Stimulated activated CD8-positive, alpha-beta memory T cell treated with anti-CD3 and anti-CD28 coated beads, Interleukin-2, amount 100 ng/mL, for 1 hour (primary cell): ENCODE measurements around the gene FBXO39.
"Not testable (repeated sequence)": the region's sequence is repeated elsewhere in the genome, so short reads cannot be mapped to it uniquely, and the experiment has no call there.

Source experiments
- DNase-seq, 2 donors: peaks; one replicate each; pipeline ENCODE4 v3.0.0-alpha.2; 2020; ENCODE audit warnings: low read depth in 2 of 2

FBXO39 gene

DNA sequence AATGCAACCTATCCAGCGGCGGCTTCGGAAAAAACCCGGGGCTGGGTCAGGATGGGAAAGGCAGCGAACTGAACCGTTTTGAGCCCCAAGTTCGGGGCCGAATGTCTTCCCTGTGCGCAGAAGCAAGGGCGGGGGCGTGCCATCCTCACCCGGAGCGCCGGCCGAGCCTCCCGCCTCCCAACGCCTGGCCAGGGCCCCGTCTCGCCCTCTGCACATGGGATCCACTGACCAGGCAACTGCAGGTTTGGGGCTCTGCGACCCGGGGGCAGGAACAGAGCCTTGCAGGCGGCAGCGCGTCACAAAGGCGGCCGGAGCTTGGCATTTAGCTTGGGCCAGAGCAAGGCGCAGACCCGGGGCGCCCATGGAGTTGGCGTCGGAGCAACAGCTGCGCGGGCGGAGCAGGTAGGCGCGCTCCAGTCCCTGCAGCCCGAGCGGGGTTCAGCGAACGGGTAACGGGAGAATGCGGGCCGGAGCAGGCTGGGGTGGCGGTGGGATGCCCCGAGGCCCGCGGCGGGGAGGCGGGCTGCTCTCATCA, at the start of gene FBXO39:
FBXO39 (plus strand) TSS at position 345 of the 535 bp plus-strand sequence. CDS start 3,654 bp downstream, outside the sequence.
- peak in 1 of 2 donors; percentile 19 for DNase-seq

- no peak for DNase-seq
These were observed 46.5 kb upstream of the FBXO39 start for GRCh38 chr17:6729531-6729930.

DNA sequence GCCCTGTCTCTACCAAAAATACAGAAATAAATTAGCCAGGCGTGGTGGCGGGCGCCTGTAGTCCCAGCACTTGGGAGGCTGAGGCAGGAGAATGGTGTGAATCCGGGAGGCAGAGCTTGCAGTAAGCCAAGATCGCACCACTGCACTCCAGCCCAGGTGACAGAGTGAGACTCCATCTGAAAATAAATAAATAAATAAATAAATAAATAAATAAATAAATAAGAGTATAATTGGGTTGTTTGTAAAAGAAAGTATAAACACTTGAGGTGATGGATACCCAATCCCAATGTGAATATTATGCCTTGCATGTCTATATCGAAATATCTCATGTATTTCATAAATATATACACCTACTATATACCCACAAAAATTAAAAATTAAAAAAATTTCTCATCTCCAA, 29.4 kb upstream of the FBXO39 start:
- not testable (repeated sequence) for DNase-seq

DNA sequence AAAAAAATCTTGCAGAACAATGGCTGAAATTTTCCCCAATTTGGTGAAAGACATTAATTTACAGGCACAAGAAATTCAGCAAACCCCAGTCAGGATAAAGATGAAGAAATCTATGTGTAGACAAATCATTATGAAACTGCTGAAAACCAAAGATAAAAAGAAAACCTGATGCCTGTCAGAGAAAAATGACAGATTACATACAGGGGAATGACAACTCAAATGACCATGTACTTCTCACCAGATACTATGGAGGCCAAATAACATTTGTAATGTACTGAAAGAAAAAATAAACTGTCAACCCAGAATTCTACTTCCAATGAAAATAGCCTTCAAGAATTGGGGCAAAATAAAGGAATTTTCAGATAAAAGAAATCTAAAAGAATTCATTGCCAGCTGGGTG, 27.4 kb upstream of the FBXO39 start:
- DNase-seq = no peak

DNA sequence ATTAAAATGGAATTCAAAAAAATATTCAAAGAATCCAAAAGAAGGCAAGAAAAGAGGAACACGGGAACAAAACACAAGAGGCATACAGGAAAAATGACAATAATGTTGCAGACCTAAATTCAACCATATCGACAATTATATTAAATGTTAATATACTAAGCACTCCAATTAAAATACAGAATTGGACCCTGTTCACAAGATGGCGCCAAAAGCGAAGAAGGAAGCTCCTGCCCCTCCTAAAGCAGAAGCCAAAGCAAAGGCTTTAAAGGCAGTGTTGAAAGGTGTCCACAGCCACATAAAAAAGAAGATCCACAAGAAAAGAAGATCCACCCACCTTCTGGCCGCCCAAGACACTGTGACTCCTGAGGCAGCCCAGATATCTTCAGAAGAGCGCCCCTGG, 26.5 kb upstream of the FBXO39 start:
- DNase-seq = no peak

DNA sequence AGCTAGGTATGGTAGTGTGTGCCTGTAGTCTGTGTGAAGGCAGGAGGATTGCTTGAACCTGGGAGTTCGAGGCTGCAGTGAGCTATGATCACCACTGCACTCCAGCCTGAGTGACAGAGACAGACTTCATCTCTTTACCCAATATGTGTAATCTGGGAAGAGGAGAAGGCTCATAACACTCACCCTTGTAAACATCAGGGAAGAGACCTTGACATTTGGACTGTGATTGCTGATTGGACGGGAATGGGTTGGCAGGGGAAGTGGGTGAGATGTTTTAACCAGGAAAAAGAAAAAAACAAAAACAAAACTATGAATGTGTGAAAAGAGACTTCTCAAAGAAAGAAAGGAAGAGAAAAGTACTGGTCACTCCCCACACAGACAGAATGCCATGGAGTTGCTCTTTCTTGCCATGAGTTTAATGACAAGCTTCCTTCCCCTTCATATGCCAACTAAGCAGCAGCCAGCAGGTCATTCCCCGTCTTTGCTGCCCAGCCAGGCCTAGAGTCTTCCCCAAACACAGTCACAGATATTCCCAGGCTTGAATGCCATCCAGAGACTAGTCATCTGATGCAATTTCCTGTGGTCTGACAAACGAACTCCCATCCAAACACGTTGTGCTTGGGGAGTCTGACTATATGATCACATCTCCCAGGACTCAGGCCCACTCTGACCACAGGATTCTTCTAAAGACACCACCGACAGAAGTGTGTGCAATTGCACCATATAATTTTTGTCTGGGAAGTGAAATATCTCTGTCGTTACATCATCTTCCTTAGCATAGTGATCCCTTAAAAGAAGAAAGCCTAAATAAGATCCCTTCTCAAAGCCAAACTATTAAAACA, 23.7 kb upstream of the FBXO39 start:
- no peak for DNase-seq

GRCh38 chr17:6753006-6753445, 23.0 kb upstream of the FBXO39 start:
- peak; percentile 26 to 60 for DNase-seq

DNA sequence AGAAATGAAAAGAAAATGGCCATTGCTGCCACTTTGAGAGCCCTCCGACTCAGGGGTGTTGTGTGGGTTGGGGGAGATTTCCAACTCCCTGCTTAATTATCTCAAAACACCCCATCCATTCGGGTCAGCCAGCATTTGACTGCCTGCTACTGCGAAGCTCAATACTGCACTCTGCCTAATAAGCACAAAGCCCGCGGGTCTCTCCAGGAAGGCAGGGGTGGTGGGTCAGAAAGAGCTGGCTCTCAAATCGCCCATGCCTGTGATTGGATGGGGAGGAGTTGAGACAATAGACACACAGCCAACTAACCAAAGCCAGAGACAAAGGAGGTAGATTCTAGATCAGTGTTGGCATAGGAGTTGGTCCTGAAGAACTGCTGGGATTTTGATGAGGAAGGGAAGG, 22.5 kb upstream of the FBXO39 start:
- DNase-seq = no peak

GRCh38 chr17:6755281-6755680, 20.7 kb upstream of the FBXO39 start:
- no peak for DNase-seq

DNA sequence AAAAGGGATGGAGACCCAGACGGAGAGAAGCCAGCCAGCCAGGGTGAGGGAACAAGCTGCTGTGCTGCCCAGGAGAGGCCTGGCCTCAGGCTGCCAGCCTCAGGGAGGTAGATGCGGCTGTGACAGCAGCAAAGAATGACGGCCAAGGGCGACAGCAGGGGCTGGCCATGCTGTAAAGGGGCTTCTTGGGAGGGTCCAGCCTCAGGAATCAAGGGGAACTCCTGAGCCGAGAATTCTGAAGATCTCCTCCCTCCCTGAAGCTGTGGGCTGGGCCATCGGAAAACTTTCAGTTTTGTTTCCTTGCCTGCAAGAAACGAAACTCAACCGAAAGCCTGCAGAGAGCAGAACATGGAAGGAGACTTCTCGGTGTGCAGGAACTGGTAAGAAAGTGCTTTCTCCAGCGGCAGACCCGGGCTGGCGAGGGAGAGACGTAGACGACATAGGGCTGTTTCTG, 20.3 kb upstream of the FBXO39 start, which contains the start of gene XAF1:
XAF1 (plus strand) TSS at position 316 of the 454 bp plus-strand sequence; CDS start at position 349, 33 bp downstream.
- peak; percentile 20 to 53 for DNase-seq

DNA sequence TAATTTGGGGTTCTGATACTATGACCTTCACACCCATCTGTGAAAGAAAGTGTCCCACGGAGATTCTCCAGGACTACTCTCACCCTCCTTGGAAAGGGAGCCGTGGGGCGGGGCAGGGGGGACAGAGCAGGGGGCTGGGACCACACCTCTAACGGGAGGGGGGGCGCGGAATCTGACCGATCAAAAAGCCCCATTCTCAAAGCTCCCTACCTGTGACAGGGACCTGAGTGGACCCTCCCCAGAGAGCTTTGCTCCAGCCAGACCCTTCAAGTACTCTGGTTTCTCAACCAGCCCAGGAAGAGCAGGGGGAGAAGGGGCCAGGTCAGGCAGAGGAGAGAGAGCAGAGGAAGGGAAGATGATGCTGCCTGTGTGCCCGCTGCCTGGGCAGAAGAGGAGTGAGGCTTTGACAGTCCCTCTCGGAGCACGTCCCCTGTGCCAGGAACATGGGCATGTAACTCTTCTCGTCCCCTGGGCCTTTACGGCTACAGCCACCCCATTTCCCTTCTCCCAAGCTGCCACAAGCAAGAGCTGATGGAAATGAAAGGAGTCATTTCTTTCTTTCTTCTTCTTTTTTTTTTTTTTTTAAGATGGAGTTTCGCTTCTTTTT, 19.5 kb upstream of the FBXO39 start:
- no peak for DNase-seq

GRCh38 chr17:6757747-6758146, 18.3 kb upstream of the FBXO39 start:
- no peak for DNase-seq

DNA sequence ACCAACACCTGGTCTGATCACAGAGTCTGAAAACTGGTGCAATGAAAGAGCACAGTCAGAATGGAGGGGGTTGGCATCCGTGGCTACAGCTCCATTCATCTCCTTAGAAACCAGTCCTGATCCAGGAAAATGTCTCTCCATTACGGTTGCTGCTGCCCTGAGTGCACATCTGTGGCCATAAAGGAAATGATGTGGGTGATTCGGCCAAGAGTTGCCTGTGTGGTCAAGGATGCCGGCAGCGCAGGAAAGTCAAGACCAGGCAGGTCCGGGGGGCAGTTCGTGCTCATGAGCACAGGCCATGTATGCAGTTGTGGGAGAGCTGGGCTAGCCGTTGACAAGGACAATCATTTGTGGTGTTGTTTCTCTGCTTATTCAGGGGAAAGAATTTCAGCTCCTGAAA, 14.2 kb upstream of the FBXO39 start:
- no peak for DNase-seq

DNA sequence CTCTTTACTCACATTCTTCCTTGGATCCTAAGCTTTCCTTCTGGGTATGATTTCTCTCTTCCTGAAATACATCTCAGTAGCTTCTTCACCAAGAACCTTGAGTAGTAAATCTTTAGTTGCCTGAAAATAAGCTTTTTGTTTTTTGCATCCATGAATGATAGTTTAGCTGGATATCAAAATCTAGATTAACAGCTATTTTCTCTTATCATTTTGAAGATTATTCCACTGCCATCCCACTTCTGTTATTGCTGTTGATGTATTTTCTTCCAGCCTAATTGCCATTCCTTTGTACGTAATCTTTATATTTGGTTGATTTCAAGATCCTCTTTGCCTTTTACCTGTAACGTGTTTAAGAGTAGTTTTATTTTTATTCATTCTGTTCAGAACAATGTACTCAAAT, 7.6 kb upstream of the FBXO39 start:
- no peak for DNase-seq

DNA sequence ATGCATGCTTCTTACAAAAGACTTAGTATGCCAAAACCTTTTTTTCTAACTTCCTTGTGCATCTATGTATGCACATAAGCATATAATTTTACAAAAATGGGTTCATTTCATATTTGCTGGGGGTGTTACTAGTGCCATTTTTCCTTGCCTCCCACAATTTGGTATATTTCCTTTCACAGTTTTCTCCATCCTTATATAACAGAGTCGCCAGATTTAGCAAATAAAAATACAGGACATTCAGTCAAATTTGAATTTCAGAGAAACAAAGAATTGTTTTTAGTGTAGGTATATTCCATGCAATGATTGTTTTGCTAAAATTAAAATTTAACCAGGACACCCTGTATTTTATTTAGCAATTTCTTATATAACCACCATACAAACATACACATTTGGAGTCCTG, 4.0 kb upstream of the FBXO39 start:
- DNase-seq = no peak

GRCh38 chr17:6774906-6775305, 1.1 kb upstream of the FBXO39 start:
- not testable (repeated sequence) for DNase-seq

DNA sequence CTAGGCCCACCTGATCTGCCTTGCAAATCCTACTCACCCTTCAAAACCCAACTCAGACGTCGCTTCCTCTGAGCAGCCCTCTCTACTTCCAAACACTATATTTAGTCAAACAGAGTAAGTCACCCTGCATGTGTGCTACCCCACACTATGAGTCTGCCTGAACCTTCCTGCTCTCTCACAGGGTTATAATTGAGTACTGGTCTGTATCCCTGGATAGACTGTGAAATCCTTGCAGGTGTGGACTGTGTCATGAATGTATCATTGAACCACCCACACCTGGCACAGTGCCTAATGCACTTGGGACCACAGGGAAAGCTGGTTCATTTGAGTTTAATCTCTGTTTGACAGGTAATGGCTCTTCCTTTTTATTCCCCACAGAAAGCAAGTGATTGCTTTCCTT, 3.4 kb downstream of the FBXO39 start:
- DNase-seq = no peak

DNA sequence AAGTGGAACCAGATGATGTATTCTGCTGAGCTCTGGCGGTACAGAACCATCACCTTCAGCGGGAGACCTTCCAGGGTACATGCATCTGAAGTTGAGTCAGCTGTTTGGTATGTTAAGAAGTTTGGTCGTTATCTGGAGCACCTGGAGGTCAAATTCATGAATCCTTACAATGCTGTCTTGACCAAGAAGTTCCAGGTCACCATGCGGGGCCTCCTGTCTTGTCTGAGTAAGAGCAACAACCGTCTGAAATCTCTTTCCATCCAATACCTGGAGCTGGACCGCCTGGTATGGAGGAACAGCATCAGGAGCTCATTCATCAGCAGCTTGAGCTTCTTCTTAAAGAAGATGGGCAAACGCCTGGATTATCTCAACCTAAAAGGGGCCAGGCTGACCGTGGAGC, 4.0 kb downstream of the FBXO39 start:
- no peak for DNase-seq

- no peak for DNase-seq
These were observed 4.9 kb downstream of the FBXO39 start for GRCh38 chr17:6780886-6781285.

DNA sequence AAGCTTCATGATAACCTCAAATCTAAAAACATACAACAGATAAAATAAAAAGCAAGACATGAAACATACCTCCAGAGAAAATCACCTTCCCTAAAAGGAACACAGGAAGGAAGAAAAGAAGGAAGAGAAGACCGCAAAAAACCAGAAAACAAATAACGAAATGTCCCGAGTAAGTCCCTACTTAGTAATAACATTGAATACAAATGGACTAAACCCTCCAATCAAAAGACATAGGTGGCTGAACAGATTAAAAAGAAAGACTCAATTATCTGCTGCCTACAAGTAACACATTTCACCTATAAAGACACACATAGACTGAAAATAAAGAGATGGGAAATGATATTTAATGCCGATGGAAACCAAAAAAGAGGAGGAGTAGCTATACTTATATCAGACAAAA, 6.2 kb downstream of the FBXO39 start:
- no peak for DNase-seq

- DNase-seq = no peak
These were observed 10.6 kb downstream of the FBXO39 start for GRCh38 chr17:6786618-6787017.

DNA sequence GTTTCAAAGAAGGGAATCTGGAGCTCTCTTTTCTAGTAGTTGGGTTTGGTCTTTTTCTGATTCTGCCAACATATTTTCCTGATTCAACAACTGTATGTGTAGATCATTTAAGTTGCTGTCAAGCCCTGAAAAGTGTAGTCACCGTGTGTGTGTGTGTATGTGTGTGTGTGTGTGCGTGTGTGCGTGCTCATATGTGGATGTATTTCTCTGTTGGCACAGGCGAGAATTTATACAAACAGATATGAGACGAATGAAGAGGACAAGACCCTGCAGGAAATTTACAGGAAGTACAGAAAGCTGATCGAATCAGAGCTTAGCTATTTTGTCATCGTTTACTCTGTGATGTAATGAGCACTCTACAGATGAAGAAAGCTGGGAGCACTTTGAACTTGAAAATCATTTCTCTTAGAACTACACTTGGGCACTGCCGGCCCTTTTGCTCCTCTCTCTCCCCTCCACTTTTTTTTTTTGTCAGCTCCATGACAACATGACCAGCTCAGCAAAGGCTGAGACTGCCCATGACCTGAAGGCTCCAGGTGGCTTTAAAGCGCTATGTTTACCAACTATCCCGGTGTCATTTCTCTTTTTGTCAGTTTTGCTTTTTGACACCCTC, 11.2 kb downstream of the FBXO39 start:
- no peak for DNase-seq
